ENCODE measurements around the gene CRX.
A peak's percentile ranks its signal among the peaks of the same experiment; 100 is the strongest.

The CRX gene

GRCh38 chr19:47778049-47778953 lies 43.4 kb upstream of the CRX start, which contains the start of gene SELENOW:
Gene SELENOW, plus strand, starts transcription at chr19:47778703. Its CDS starts 83 bp downstream, at chr19:47778786.
- Histone ChIP-seq H3K4me2 (ENCODE audit: low read length, poor library complexity, severe bottlenecking) (peak within 1 kb of the TSS; percentile 81), H2AK5ac (ENCODE audit: low read length, severe bottlenecking) (no peak within 1 kb of the TSS), H2BK12ac (ENCODE audit: low read length in 2 of 2) (peak within 1 kb of the TSS; percentile 75 to 96), H4K91ac (ENCODE audit: low read length) (peak within 1 kb of the TSS; percentile 100), H3K27ac (ENCODE audit: low read length, poor library complexity, severe bottlenecking) (peak within 1 kb of the TSS; percentile 32), H3K14ac (ENCODE audit: low read length in 2 of 2) (peak within 1 kb of the TSS in 1 of 2 experiments; percentile 53), H2BK5ac (ENCODE audit: low read depth, low read length, poor library complexity, severe bottlenecking) (peak within 1 kb of the TSS; percentile 97), H3K9me3 (ENCODE audit: control insufficient read depth, low read length) (no peaks in the 10 kb centered on the region), H3K79me1 (replicated peaks; ENCODE audit: low read length, poor library complexity, severe bottlenecking) (peaks cover 21% of the 10 kb centered on the region), H3K27me3 (ENCODE audit: control insufficient read depth in 1 of 2, insufficient read depth in 1 of 2, low read length in 2 of 2) (no peaks in the 10 kb centered on the region), H3K18ac (ENCODE audit: low read depth in 1 of 2, low read length in 2 of 2) (peak within 1 kb of the TSS; percentile 87 to 94), H2BK120ac (ENCODE audit: low read depth, low read length) (peak within 1 kb of the TSS; percentile 100), H4K8ac (ENCODE audit: low read length) (peak within 1 kb of the TSS; percentile 99), H3K4ac (ENCODE audit: low read depth in 1 of 2, low read length in 2 of 2) (peak within 1 kb of the TSS; percentile 57 to 90), H3K36me3 (ENCODE audit: control insufficient read depth in 1 of 2, insufficient read depth in 2 of 2, low read depth in 1 of 2, low read length in 2 of 2) (peaks cover 20 to 23% of the 10 kb centered on the region in 2 experiments), H3K4me1 (ENCODE audit: control insufficient read depth, insufficient read depth, low read depth, low read length) (peaks cover 24% of the 10 kb centered on the region), H3K4me3 (ENCODE audit: insufficient read depth in 1 of 2, low read depth in 1 of 2, low read length in 2 of 2) (peak within 1 kb of the TSS; percentile 85 to 96), H3K9ac (ENCODE audit: low read length) (peak within 1 kb of the TSS; percentile 97), H2BK15ac (ENCODE audit: low read depth, poor library complexity, severe bottlenecking) (peak within 1 kb of the TSS; percentile 96), H3K23ac (ENCODE audit: low read length in 2 of 2) (peak within 1 kb of the TSS in 1 of 2 experiments; percentile 10), H2AFZ (ENCODE audit: low read depth, low read length) (peak within 1 kb of the TSS; percentile 55)
- under 1% methylated on average over 49 of the region's 65 CpGs for WGBS
- DNase-seq: peak; percentile 79

- H3K27ac ChIP-seq (ENCODE audit: low read length, poor library complexity, severe bottlenecking): no peak overlapping the region
- peaks cover 23 to 30% of the 10 kb centered on the region in 2 experiments for H3K36me3 ChIP-seq (ENCODE audit: control insufficient read depth in 1 of 2, insufficient read depth in 2 of 2, low read depth in 1 of 2, low read length in 2 of 2)
- peak overlapping the region; percentile 85 to 96 for H3K4me3 ChIP-seq (ENCODE audit: insufficient read depth in 1 of 2, low read depth in 1 of 2, low read length in 2 of 2)
- peak overlapping the region; percentile 71 to 94 for H3K18ac ChIP-seq (ENCODE audit: low read depth in 1 of 2, low read length in 2 of 2)
- no peak overlapping the region for H3K23ac ChIP-seq (ENCODE audit: low read length in 2 of 2)
- H2BK12ac ChIP-seq (ENCODE audit: low read length in 2 of 2): no peak overlapping the region
- no peak overlapping the region for H4K91ac ChIP-seq (ENCODE audit: low read length)
- H3K9me3 ChIP-seq (ENCODE audit: control insufficient read depth, low read length): no peaks in the 10 kb centered on the region
- no peak overlapping the region for H4K8ac ChIP-seq (ENCODE audit: low read length)
- H2BK5ac ChIP-seq (ENCODE audit: low read depth, low read length, poor library complexity, severe bottlenecking): no peak overlapping the region
- peaks cover 21% of the 10 kb centered on the region for H3K79me1 ChIP-seq (replicated peaks; ENCODE audit: low read length, poor library complexity, severe bottlenecking)
- WGBS: 1% methylated on average over 14 of the region's 20 CpGs
- peak overlapping the region in 1 of 2 experiments; percentile 53 for H3K14ac ChIP-seq (ENCODE audit: low read length in 2 of 2)
- peaks cover 24% of the 10 kb centered on the region for H3K4me1 ChIP-seq (ENCODE audit: control insufficient read depth, insufficient read depth, low read depth, low read length)
- H3K4ac ChIP-seq (ENCODE audit: low read depth in 1 of 2, low read length in 2 of 2): peak overlapping the region; percentile 5 to 57
- no peaks in the 10 kb centered on the region for H3K27me3 ChIP-seq (ENCODE audit: control insufficient read depth in 1 of 2, insufficient read depth in 1 of 2, low read length in 2 of 2)
- peak overlapping the region; percentile 100 for H2BK120ac ChIP-seq (ENCODE audit: low read depth, low read length)
- no peak overlapping the region for H2AK5ac ChIP-seq (ENCODE audit: low read length, severe bottlenecking)
- H3K4me2 ChIP-seq (ENCODE audit: low read length, poor library complexity, severe bottlenecking): peak overlapping the region; percentile 81
- peak; percentile 22 for DNase-seq
- H3K9ac ChIP-seq (ENCODE audit: low read length): peak overlapping the region; percentile 97
- peak overlapping the region; percentile 48 for H2AFZ ChIP-seq (ENCODE audit: low read depth, low read length)
- H2BK15ac ChIP-seq (ENCODE audit: low read depth, poor library complexity, severe bottlenecking): no peak overlapping the region
Observed at GRCh38 chr19:47778954-47779351, 42.8 kb upstream of the CRX start.

GRCh38 chr19:47779524-47780214 lies 42.1 kb upstream of the CRX start:
- peak overlapping the region; percentile 37 to 96 for H3K4me3 ChIP-seq (ENCODE audit: insufficient read depth in 1 of 2, low read depth in 1 of 2, low read length in 2 of 2)
- no peak overlapping the region for H2BK12ac ChIP-seq (ENCODE audit: low read length in 2 of 2)
- H2BK120ac ChIP-seq (ENCODE audit: low read depth, low read length): no peak overlapping the region
- H3K9ac ChIP-seq (ENCODE audit: low read length): peak overlapping the region; percentile 97
- no peak overlapping the region for H2AK5ac ChIP-seq (ENCODE audit: low read length, severe bottlenecking)
- peaks cover 30 to 37% of the 10 kb centered on the region in 2 experiments for H3K36me3 ChIP-seq (ENCODE audit: control insufficient read depth in 1 of 2, insufficient read depth in 2 of 2, low read depth in 1 of 2, low read length in 2 of 2)
- DNase-seq: peak; percentile 37
- H3K14ac ChIP-seq (ENCODE audit: low read length in 2 of 2): no peak overlapping the region
- no peak overlapping the region for H3K27ac ChIP-seq (ENCODE audit: low read length, poor library complexity, severe bottlenecking)
- H4K91ac ChIP-seq (ENCODE audit: low read length): no peak overlapping the region
- H3K23ac ChIP-seq (ENCODE audit: low read length in 2 of 2): no peak overlapping the region
- H2BK15ac ChIP-seq (ENCODE audit: low read depth, poor library complexity, severe bottlenecking): no peak overlapping the region
- H3K4me1 ChIP-seq (ENCODE audit: control insufficient read depth, insufficient read depth, low read depth, low read length): peaks cover 24% of the 10 kb centered on the region
- WGBS: 55% methylated on average over 24 of the region's 24 CpGs
- peak overlapping the region; percentile 81 for H3K4me2 ChIP-seq (ENCODE audit: low read length, poor library complexity, severe bottlenecking)
- H2BK5ac ChIP-seq (ENCODE audit: low read depth, low read length, poor library complexity, severe bottlenecking): no peak overlapping the region
- peak overlapping the region in 1 of 2 experiments; percentile 67 for H3K18ac ChIP-seq (ENCODE audit: low read depth in 1 of 2, low read length in 2 of 2)
- no peak overlapping the region for H4K8ac ChIP-seq (ENCODE audit: low read length)
- no peaks in the 10 kb centered on the region for H3K27me3 ChIP-seq (ENCODE audit: control insufficient read depth in 1 of 2, insufficient read depth in 1 of 2, low read length in 2 of 2)
- H3K79me1 ChIP-seq (replicated peaks; ENCODE audit: low read length, poor library complexity, severe bottlenecking): peaks cover 27% of the 10 kb centered on the region
- no peak overlapping the region for H3K4ac ChIP-seq (ENCODE audit: low read depth in 1 of 2, low read length in 2 of 2)
- H3K9me3 ChIP-seq (ENCODE audit: control insufficient read depth, low read length): no peaks in the 10 kb centered on the region
- H2AFZ ChIP-seq (ENCODE audit: low read depth, low read length): no peak overlapping the region

DNA sequence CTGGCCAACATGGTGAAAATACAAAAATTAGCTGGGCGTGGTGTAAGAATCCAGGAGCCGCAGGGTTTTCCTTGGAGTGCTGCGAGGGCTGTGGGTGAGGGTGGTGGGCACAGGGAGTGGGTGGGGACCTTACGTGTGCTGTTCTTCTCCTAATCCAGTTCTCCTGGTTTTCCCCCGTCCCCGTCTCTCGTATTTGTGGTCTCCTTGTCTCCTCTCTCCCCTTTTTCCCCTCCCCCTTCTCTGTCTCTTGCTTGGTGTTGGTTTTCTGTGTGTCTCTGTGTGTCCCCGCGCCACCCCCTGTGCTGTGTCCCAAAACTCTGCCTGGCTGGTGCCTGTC lies 41.6 kb upstream of the CRX start:
- Histone ChIP-seq H2BK5ac (ENCODE audit: low read depth, low read length, poor library complexity, severe bottlenecking) (no peak overlapping the region), H2AFZ (ENCODE audit: low read depth, low read length) (no peak overlapping the region), H3K4ac (ENCODE audit: low read depth in 1 of 2, low read length in 2 of 2) (peak overlapping the region in 1 of 2 experiments; percentile 20), H2BK12ac (ENCODE audit: low read length in 2 of 2) (peak overlapping the region in 1 of 2 experiments; percentile 11), H2BK120ac (ENCODE audit: low read depth, low read length) (no peak overlapping the region), H3K27me3 (ENCODE audit: control insufficient read depth in 1 of 2, insufficient read depth in 1 of 2, low read length in 2 of 2) (no peaks in the 10 kb centered on the region), H3K14ac (ENCODE audit: low read length in 2 of 2) (no peak overlapping the region), H3K79me1 (replicated peaks; ENCODE audit: low read length, poor library complexity, severe bottlenecking) (peaks cover 27% of the 10 kb centered on the region), H4K91ac (ENCODE audit: low read length) (no peak overlapping the region), H3K36me3 (ENCODE audit: control insufficient read depth in 1 of 2, insufficient read depth in 2 of 2, low read depth in 1 of 2, low read length in 2 of 2) (peaks cover 34 to 38% of the 10 kb centered on the region in 2 experiments), H3K9ac (ENCODE audit: low read length) (peak overlapping the region; percentile 97), H4K8ac (ENCODE audit: low read length) (no peak overlapping the region), H3K18ac (ENCODE audit: low read depth in 1 of 2, low read length in 2 of 2) (peak overlapping the region in 1 of 2 experiments; percentile 67), H2AK5ac (ENCODE audit: low read length, severe bottlenecking) (no peak overlapping the region), H3K4me2 (ENCODE audit: low read length, poor library complexity, severe bottlenecking) (no peak overlapping the region), H2BK15ac (ENCODE audit: low read depth, poor library complexity, severe bottlenecking) (no peak overlapping the region), H3K23ac (ENCODE audit: low read length in 2 of 2) (peak overlapping the region in 1 of 2 experiments; percentile 63), H3K4me3 (ENCODE audit: insufficient read depth in 1 of 2, low read depth in 1 of 2, low read length in 2 of 2) (peak overlapping the region in 1 of 2 experiments; percentile 96), H3K27ac (ENCODE audit: low read length, poor library complexity, severe bottlenecking) (no peak overlapping the region), H3K9me3 (ENCODE audit: control insufficient read depth, low read length) (no peaks in the 10 kb centered on the region), H3K4me1 (ENCODE audit: control insufficient read depth, insufficient read depth, low read depth, low read length) (peaks cover 24% of the 10 kb centered on the region)
- DNase-seq: no peak
- WGBS: 81% methylated on average over 7 of the region's 9 CpGs

All from mesenchymal stem cell (in vitro differentiated cells and primary cell).